Stimulated activated CD4-positive, alpha-beta T cell treated with anti-CD3 and anti-CD28 coated beads, Interleukin-4, amount 100 ng/mL, for 1 hour (primary cell): Measurements from ENCODE around the gene ZNF592.

ENCODE experiments used
- DNase-seq: peaks from one replicate; pipeline ENCODE4 v3.0.0-alpha.2; 2020

ZNF592 gene

GRCh38 chr15:84832448-84833040, 84.2 kb downstream of the ZNF592 start:
- DNase-seq, result no peak

- DNase-seq, result no peak
Measured at GRCh38 chr15:84833447-84834228, 85.2 kb downstream of the ZNF592 start.

- DNase-seq, result no peak
Measured at GRCh38 chr15:84834229-84834955, 86.0 kb downstream of the ZNF592 start.

GRCh38 chr15:84834969-84835368, 86.6 kb downstream of the ZNF592 start:
- DNase-seq, result no peak

GRCh38 chr15:84835661-84836337, 87.4 kb downstream of the ZNF592 start:
- DNase-seq, result no peak

GRCh38 chr15:84836844-84837243, 88.5 kb downstream of the ZNF592 start:
- no peak for DNase-seq

- DNase-seq, result no peak
Measured at GRCh38 chr15:84839714-84840113, 91.3 kb downstream of the ZNF592 start.

GRCh38 chr15:84840255-84840654, 91.9 kb downstream of the ZNF592 start:
- no peak for DNase-seq

GRCh38 chr15:84840741-84841429, 92.5 kb downstream of the ZNF592 start:
- DNase-seq, result no peak

GRCh38 chr15:84842781-84843180, 94.4 kb downstream of the ZNF592 start:
- no peak for DNase-seq

- no peak for DNase-seq
Measured at GRCh38 chr15:84844964-84845363, 96.6 kb downstream of the ZNF592 start.

- DNase-seq, result peak; percentile 41
Measured at GRCh38 chr15:84845631-84846030, 97.2 kb downstream of the ZNF592 start.

GRCh38 chr15:84846269-84846668, 97.9 kb downstream of the ZNF592 start:
- DNase-seq, result no peak

GRCh38 chr15:84847382-84847781, 99.0 kb downstream of the ZNF592 start:
- no peak for DNase-seq

GRCh38 chr15:84852212-84852611, 103.8 kb downstream of the ZNF592 start:
- DNase-seq, result no peak

GRCh38 chr15:84855136-84855535, 106.7 kb downstream of the ZNF592 start:
- no peak for DNase-seq

GRCh38 chr15:84855765-84856164, 107.4 kb downstream of the ZNF592 start:
- no peak for DNase-seq
